K562 (cell line): ENCODE results near the gene EPO. TPM values are rescaled to one million over a fixed set of nuclear protein-coding genes. Genes with fewer than 3 reads are reported as not detected.

ENCODE experiments used
- CHD1 ChIP-seq: fragments of 200-600 bp; sonication (generic); IDR thresholded peaks from one replicate; pipeline ENCODE4 v1.6.1; 2012; ENCODE audit warnings: mild to moderate bottlenecking, moderate library complexity, low read length, inconsistent platforms
- EHMT2 ChIP-seq: fragments of 450-650 bp; IDR thresholded peaks from 2 replicates; pipeline ENCODE4 v1.6.1; 2018; ENCODE audit warnings: antibody characterized with exemption
- PRPF4 ChIP-seq: fragments of 200-400 bp; formaldehyde crosslinking; IDR thresholded peaks from one replicate; pipeline ENCODE4 v1.6.1; 2017; ENCODE audit warnings: low read length, low read depth, mild to moderate bottlenecking; ENCODE audit not compliant: insufficient read depth, poor library complexity, severe bottlenecking
- SNRNP70 ChIP-seq: fragments of 200-400 bp; formaldehyde crosslinking; optimal IDR thresholded peaks from 2 replicates; pipeline ENCODE3; 2017; ENCODE audit warnings: low read depth, low read length
- SRSF7 ChIP-seq: fragments of 200-400 bp; formaldehyde crosslinking; optimal IDR thresholded peaks from 2 replicates; pipeline ENCODE3; 2017; ENCODE audit warnings: mild to moderate bottlenecking, low read depth, low read length
- TAL1 ChIP-seq: fragments of 450-650 bp; IDR thresholded peaks from 2 replicates; pipeline ENCODE4 v1.6.1; 2016; ENCODE audit warnings: mild to moderate bottlenecking
- ZNF146 ChIP-seq: IDR thresholded peaks from one replicate; pipeline ENCODE4 v1.6.1; 2018; ENCODE audit warnings: missing compliant biosample characterization; ENCODE audit not compliant: unreplicated experiment
- ZNF239 ChIP-seq: fragments of 250-450 bp; sonication (Bioruptor Pico); IDR thresholded peaks from 2 replicates; pipeline ENCODE4 v1.4.0; 2020; ENCODE audit warnings: mild to moderate bottlenecking
- polyA plus RNA-seq, 8 experiments: library from polyadenylated mRNA; depleted of rRNA in 4 of 8; stranded (reverse) in 5 of 8; unstranded in 3 of 8; fragments of >200 nt; fragmentation: Nextera tagmentation in 2 of 8; fragmentation: Illumina TruSeq in 1 of 8; extraction: Ambion mirVana in 2 of 8; extraction: Trizol in 1 of 8; gene quantifications; 2 replicates each; pipeline versions ENCODE4 v1.2.1 to v1.2.3, GENCODE V29; 2011 to 2014; ENCODE audit warnings: inconsistent platforms in 1 of 8, missing spikeins in 1 of 8
- total RNA-seq, 7 experiments: library from RNA; depleted of rRNA in 6 of 7; stranded (reverse); fragments of >200 nt in 6 of 7; fragmentation: Illumina TruSeq in 2 of 7; extraction: Trizol in 2 of 7; gene quantifications; 2 replicates each; pipeline versions ENCODE4 v1.2.1 to v1.2.3, GENCODE V29; 2011 to 2021; ENCODE audit warnings: low replicate concordance in 1 of 7
- TF ChIP-seq, protein P1 (sequence below): conservative IDR thresholded peaks from 2 replicates; pipeline ENCODE4 v1.6.1; 2011; ENCODE audit warnings: low read depth, mild to moderate bottlenecking, low read length; ENCODE audit not compliant: control insufficient read depth
- TF ChIP-seq, protein P2 (sequence below): IDR thresholded peaks from 2 replicates; pipeline ENCODE4 v1.6.1; 2011; ENCODE audit warnings: borderline replicate concordance, low read depth, mild to moderate bottlenecking, moderate library complexity, low read length; ENCODE audit not compliant: insufficient read depth, poor library complexity, severe bottlenecking
- TF ChIP-seq, protein P3 (sequence below): sonication (generic); formaldehyde crosslinking; IDR thresholded peaks from 2 replicates; pipeline ENCODE4 v1.8.0; 2023; ENCODE audit warnings: missing genetic modification reagents, mild to moderate bottlenecking, borderline replicate concordance
- TF ChIP-seq, protein P4 (sequence below), 2 experiments: IDR thresholded peaks; 2 replicates each; pipeline ENCODE4 v1.6.1; 2011; ENCODE audit warnings: borderline replicate concordance in 1 of 2, control low read depth in 1 of 2, low read depth in 1 of 2, low read length in 1 of 2, mild to moderate bottlenecking in 1 of 2, mixed read lengths in 1 of 2, moderate library complexity in 1 of 2; ENCODE audit not compliant: insufficient read depth in 1 of 2, insufficient read length in 1 of 2, poor library complexity in 1 of 2, severe bottlenecking in 1 of 2; ENCODE audit errors: extremely low read depth in 1 of 2
- TF ChIP-seq, protein P5 (sequence below): fragments of 450-650 bp; IDR thresholded peaks from 2 replicates; pipeline ENCODE4 v1.6.1; 2018; ENCODE audit not compliant: partially characterized antibody

The EPO gene
- total and polyA plus RNA-seq, 9 of the 15 experiments (the other 6 are each of a cell fraction or from before 2014, with no cell fraction given), result 0.06 to 0.41 (median 0.07) TPM; not detected in 6

DNA sequence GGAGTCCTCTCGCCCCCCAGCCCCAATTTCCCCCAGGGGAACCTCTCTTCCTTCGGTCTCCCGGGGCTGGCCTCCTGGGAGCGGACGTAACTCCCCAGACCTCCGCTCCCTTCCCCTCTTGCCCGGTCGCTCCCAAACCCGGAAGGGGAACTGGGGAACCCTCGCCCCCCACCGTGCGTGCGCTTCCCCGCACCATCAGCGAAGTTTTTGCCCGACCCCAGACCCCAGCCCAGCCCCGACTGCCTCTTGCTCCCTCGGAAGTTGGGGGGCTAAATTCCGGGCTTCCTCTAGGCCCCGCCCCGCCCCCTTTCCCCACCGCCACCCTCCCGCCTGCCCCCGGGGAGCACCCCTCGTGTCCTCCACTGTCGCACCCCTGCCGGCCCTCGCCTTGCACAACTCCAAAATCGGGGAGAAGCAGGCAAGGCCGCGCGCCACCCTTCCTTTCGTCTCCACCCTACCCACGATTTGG is 46.3 kb upstream of the EPO start (continued):
- TF ChIP-seq, protein P1, sequence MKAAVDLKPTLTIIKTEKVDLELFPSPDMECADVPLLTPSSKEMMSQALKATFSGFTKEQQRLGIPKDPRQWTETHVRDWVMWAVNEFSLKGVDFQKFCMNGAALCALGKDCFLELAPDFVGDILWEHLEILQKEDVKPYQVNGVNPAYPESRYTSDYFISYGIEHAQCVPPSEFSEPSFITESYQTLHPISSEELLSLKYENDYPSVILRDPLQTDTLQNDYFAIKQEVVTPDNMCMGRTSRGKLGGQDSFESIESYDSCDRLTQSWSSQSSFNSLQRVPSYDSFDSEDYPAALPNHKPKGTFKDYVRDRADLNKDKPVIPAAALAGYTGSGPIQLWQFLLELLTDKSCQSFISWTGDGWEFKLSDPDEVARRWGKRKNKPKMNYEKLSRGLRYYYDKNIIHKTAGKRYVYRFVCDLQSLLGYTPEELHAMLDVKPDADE, result 0 out of 2 replicates have a peak, but pooled peaks have one; percentile 17
- TF ChIP-seq SRSF7, result no peak
- TF ChIP-seq, protein P2, sequence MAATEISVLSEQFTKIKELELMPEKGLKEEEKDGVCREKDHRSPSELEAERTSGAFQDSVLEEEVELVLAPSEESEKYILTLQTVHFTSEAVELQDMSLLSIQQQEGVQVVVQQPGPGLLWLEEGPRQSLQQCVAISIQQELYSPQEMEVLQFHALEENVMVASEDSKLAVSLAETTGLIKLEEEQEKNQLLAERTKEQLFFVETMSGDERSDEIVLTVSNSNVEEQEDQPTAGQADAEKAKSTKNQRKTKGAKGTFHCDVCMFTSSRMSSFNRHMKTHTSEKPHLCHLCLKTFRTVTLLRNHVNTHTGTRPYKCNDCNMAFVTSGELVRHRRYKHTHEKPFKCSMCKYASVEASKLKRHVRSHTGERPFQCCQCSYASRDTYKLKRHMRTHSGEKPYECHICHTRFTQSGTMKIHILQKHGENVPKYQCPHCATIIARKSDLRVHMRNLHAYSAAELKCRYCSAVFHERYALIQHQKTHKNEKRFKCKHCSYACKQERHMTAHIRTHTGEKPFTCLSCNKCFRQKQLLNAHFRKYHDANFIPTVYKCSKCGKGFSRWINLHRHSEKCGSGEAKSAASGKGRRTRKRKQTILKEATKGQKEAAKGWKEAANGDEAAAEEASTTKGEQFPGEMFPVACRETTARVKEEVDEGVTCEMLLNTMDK, result no peak
- no peak for TF ChIP-seq ZNF146
- TF ChIP-seq CHD1, result no peak
- TF ChIP-seq, protein P3, sequence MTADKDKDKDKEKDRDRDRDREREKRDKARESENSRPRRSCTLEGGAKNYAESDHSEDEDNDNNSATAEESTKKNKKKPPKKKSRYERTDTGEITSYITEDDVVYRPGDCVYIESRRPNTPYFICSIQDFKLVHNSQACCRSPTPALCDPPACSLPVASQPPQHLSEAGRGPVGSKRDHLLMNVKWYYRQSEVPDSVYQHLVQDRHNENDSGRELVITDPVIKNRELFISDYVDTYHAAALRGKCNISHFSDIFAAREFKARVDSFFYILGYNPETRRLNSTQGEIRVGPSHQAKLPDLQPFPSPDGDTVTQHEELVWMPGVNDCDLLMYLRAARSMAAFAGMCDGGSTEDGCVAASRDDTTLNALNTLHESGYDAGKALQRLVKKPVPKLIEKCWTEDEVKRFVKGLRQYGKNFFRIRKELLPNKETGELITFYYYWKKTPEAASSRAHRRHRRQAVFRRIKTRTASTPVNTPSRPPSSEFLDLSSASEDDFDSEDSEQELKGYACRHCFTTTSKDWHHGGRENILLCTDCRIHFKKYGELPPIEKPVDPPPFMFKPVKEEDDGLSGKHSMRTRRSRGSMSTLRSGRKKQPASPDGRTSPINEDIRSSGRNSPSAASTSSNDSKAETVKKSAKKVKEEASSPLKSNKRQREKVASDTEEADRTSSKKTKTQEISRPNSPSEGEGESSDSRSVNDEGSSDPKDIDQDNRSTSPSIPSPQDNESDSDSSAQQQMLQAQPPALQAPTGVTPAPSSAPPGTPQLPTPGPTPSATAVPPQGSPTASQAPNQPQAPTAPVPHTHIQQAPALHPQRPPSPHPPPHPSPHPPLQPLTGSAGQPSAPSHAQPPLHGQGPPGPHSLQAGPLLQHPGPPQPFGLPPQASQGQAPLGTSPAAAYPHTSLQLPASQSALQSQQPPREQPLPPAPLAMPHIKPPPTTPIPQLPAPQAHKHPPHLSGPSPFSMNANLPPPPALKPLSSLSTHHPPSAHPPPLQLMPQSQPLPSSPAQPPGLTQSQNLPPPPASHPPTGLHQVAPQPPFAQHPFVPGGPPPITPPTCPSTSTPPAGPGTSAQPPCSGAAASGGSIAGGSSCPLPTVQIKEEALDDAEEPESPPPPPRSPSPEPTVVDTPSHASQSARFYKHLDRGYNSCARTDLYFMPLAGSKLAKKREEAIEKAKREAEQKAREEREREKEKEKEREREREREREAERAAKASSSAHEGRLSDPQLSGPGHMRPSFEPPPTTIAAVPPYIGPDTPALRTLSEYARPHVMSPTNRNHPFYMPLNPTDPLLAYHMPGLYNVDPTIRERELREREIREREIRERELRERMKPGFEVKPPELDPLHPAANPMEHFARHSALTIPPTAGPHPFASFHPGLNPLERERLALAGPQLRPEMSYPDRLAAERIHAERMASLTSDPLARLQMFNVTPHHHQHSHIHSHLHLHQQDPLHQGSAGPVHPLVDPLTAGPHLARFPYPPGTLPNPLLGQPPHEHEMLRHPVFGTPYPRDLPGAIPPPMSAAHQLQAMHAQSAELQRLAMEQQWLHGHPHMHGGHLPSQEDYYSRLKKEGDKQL (CRISPR knock-in tag), result no peak
- no peak for TF ChIP-seq ZNF239 (CRISPR knock-in tag)
- TF ChIP-seq PRPF4, result no peak
- TF ChIP-seq, protein P4, sequence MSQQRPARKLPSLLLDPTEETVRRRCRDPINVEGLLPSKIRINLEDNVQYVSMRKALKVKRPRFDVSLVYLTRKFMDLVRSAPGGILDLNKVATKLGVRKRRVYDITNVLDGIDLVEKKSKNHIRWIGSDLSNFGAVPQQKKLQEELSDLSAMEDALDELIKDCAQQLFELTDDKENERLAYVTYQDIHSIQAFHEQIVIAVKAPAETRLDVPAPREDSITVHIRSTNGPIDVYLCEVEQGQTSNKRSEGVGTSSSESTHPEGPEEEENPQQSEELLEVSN (IDR thresholded peaks at IDR 0.05; ENCODE audit: borderline replicate concordance in 1 of 2, extremely low read depth in 1 of 2, insufficient read depth in 1 of 2, insufficient read length in 1 of 2, low read depth in 1 of 2, low read length in 1 of 2, poor library complexity in 1 of 2, severe bottlenecking in 1 of 2), result no peak
- TF ChIP-seq TAL1, result no peak
- TF ChIP-seq, protein P5, sequence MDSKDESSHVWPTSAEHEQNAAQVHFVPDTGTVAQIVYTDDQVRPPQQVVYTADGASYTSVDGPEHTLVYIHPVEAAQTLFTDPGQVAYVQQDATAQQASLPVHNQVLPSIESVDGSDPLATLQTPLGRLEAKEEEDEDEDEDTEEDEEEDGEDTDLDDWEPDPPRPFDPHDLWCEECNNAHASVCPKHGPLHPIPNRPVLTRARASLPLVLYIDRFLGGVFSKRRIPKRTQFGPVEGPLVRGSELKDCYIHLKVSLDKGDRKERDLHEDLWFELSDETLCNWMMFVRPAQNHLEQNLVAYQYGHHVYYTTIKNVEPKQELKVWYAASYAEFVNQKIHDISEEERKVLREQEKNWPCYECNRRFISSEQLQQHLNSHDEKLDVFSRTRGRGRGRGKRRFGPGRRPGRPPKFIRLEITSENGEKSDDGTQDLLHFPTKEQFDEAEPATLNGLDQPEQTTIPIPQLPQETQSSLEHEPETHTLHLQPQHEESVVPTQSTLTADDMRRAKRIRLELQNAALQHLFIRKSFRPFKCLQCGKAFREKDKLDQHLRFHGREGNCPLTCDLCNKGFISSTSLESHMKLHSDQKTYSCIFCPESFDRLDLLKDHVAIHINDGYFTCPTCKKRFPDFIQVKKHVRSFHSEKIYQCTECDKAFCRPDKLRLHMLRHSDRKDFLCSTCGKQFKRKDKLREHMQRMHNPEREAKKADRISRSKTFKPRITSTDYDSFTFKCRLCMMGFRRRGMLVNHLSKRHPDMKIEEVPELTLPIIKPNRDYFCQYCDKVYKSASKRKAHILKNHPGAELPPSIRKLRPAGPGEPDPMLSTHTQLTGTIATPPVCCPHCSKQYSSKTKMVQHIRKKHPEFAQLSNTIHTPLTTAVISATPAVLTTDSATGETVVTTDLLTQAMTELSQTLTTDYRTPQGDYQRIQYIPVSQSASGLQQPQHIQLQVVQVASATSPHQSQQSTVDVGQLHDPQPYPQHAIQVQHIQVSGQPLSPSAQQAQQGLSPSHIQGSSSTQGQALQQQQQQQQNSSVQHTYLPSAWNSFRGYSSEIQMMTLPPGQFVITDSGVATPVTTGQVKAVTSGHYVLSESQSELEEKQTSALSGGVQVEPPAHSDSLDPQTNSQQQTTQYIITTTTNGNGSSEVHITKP, result no peak
- TF ChIP-seq EHMT2, result no peak
- TF ChIP-seq SNRNP70, result no peak
